Effector CD4-positive, alpha-beta T cell (primary cell): ENCODE measurements around the gene DCTD.
"Not testable (repeated sequence)": the region's sequence is repeated elsewhere in the genome, so short reads cannot be mapped to it uniquely, and the experiment has no call there.

Source experiments
- DNase-seq: peaks from one replicate; pipeline ENCODE4 v3.0.0-alpha.2; 2020

The DCTD gene

DNA sequence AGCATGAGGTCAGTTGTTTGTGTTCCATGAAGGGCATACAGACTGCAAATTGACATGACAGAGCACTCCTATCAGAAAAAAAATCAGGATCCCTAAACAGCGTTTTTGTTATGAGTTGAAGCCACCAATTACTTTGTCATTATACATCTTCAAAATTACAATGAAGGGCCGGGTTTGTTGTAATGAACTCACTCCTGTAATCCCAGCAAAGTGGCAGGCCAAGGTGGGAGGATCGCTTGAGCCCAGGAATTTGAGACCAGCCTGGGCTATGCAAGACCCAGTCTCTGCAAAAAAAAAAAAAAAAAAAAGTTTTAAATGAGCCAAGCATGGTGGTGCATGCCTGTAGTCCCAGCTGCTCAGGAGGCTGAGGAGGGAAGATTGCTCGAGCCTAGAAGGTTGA lies 3.5 kb upstream of the DCTD start:
- no peak for DNase-seq

DNA sequence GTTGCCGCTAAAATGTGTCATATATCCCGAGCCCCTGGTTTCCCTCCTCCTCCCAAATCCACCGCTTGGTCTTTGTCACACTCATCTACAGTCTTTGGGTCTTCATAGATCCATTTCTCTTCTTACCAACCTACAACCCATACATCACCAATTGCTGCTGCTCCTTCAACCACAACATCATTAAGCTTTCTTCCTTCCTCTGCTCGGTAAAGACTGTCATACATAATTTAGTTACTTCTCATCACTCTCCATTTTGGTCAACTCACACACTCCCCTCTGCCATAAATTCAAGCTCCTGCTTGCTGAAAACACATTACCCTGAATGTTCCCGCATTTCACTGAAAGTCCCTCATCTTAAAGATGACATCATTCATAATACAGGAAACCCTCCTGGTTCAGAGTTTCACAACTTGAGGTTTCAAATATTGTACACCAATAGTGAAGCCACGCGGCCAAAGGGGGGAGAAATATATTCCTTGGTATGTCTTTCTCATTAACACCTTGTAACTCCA lies 1.7 kb upstream of the DCTD start:
- DNase-seq = no peak

DNA sequence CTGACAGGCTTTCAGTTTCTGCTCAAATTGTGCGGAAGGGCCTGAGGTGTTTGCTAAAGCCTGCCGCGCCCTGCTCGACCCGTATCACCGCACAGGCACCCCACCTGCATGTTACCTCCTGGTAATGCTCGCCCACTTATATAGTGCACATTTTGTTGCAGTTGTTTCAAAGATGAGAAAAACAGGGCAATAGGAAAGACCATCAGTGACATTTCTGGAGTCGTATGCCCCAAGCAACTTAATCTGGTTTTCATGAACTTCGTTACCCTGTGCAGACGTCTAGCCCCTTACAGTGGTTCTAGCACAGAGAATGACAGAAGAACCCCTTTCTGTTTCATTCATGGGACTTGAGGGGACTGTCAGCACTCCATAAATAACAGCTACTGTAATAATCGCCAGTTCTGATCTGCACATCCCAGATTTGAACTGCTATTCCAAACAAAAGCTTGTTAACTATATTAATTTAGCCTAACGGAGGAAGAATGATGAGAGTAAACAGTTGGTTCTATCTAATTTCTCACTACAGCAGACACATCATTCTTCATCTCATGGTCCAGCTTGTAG lies 940 bp upstream of the DCTD start:
- no peak for DNase-seq

DNA sequence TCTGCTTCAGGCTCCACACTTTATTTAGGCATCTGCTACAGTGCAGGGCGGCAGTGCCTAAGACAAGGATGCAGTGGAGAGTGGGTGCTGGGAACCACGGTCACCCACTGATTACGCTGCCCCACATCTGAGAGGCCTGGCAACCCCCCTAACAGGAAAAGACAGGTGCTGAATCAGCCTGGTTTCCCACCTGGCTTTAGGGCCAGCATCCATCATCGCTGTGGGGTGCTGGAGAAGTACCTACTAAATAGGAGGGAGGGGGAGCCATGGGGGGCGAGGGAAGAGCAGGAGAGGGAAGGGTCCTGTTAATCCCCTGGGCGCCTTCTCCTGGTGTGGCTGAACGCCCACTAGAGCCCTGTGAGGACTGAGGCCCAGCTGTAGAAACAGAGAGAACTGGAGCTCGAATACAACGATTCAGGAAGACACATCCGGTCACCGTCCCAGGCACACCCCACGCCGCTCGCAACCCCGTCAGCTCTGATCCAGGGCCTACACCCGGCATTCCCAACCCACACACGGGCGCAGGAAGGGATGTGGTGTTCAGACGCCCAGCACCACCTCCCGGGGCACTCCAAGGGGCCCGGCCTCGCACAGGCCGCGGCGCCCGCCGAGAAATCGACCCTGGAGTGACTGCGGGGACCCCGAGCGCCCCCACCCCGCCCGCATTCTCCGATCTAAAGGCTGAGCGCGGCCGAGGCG lies 554 bp downstream of the DCTD start:
- DNase-seq = no peak

DNA sequence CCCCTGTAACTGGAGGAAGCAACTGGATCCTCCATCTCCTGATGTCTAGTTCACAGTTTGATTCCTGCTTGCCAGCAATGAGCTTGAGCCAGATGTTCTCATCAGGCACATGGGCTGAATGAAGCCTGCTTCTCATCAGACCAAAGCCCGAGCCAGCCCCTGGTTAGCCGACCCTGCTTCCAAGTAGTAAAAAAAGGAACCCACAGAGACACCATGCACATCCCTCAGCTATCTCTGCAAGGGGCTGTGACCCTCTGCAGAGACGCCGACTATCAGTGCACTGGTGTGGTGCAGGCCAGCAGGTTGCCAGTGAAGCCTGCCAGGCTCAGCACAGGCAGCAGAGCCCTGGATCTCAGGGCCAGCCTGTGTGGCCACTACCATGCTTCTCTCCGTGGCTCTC lies 2.8 kb downstream of the DCTD start:
- DNase-seq = no peak

DNA sequence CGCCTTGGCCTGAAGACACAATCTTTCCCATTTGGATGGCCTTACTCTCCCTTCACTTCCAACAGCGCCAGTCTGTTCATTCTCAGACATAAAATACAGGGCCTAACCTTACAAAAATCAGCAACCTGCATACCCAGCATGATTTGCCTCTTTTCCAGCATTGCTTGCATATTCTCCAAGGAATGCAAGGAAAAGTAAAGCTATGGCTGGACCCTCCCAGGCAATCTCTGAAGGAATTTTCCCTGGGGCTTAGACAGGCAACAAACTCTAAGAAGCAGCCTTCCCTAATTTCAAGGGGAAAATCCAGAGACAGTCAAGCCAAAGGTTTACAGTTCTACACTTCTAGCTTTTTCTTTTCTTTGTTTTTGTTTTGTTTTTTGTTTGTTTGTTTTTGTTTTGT lies 3.6 kb downstream of the DCTD start:
- DNase-seq = no peak

DNA sequence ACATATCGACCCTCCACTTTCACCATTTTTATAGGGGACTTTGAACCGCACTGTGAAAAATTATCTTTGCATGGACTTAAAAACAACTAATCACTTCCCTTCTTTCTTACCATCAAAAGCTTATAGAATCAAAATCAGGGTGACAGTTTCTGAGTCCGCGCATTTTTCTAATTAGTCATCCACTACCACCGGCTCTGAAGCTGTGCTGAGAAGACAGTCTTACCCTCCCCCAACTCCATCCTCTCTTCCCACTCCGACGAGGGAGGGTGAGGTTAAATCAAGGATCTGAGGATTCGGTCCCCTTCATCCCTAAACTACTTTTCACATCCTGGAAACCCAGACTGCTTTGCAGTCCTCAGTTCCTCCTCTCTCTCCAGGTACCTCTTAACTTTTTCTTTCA lies 4.2 kb downstream of the DCTD start:
- DNase-seq = no peak

DNA sequence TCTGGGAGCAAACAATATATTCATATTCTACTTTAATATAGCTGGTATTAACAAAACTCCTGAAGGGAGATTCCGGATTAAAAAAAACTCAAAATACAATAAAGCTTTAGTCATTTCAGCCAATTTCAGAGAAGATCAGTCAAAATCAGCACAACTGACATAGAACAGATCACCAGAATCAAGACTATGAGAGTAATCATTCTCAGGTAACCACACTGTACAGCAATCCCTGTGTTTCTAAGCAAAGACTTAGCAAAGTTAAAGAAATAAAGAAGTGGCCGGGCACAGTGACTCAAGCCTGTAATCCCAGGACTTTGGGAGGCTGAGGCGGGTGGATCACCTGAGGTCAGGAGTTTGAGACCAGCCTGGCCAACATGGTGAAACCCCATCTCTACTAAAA lies 9.1 kb downstream of the DCTD start:
- no peak for DNase-seq

DNA sequence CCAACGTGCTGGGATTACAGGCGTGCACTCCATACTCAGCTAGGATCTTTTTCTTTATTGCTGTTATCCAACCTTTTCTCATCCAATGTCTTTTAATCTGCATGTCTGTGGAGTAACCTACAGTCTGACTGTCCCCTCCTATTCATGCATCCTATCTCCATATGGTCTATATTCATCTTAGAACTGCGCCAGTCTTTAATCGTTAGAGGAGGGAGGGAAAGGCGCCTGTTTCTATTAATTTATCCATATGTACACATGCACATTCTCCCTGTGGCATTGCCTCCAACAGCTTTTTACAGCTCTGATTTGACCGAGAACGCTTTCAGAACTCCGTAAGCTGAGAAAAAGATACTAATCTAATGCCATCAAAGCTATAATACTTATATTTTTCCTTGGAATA lies 9.8 kb downstream of the DCTD start:
- DNase-seq = no peak

DNA sequence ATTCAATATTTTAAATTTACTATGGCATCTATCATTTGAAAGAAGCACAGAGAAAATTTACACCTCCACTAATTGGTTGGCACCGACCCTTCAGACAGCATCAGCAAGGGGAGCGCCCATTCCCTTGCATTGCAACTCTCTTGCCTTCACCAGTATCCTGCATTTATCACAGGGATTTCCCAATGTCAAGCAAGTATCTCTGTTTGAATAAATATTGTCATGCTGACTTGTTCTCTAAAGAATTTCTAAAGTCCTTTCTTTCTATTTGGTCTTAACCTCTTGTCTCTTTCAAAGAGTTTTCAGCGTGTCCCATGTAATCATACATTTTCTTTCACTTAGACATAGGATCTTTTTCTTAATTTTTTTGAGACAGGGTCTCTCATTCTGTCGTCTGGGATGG lies 10.4 kb downstream of the DCTD start:
- DNase-seq = no peak

DNA sequence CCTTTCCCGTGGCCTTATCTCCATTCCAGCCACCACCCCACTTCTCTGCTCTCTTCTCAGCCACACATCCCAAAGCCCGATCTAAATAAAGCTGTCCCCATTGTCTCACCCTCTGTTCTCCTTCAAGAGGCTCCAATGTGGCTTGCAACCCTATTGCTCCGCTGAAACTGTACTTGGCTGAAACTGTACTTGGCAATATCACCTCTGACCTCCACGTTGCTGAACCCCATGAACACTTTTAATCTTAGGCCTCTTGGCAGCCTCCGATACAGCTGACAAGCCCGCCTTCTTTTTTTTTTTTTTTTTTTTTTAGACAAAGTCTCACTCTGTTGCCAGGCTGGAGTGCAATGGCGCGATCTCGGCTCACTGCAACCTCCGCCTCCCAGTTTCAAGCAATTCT lies 12.1 kb downstream of the DCTD start:
- no peak for DNase-seq

DNA sequence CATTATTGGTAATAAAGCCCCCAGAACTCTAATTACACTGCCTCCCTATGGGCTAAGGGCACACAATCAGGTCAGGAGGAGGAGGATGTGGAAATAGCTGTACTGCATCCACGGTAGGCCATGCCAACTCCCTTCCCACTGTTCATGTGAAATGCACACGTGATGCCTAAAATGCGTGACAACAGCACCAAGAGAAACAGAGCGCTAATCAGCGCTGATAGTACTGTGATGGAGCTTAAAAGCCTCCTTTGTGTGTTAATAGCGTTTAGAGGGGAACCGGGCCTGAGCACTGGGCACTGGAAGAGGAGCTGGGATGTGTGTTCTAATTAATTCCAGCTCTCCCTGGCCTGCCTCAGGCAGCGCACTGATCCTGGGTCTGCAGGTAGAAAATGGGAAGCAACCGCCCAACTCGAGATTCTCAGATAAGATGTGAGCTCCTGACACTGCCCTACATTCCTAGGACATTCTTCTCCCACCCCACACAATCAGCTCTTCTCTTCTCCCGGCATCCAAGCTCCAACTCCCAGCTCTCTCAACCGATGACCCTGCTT lies 12.9 kb downstream of the DCTD start:
- DNase-seq = no peak

DNA sequence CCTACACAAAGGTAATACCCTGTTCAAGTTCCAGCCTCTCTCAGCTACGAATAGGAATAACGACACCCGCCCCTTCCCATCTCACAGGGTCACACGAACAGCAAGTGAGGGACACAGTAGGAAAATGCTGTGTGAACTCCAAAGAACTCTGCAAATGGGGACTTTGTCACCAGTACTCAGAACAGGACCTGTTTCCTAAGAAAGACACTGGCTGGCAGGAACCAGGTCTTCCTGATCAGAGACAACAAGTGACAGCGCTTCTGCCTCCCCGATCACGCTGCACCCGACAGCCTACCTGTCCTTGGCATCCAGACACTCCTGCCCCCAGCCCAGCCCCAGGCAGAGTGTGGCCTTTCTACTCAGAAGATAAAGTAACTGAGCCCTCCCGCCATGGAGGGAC lies 14.2 kb downstream of the DCTD start:
- DNase-seq = no peak

DNA sequence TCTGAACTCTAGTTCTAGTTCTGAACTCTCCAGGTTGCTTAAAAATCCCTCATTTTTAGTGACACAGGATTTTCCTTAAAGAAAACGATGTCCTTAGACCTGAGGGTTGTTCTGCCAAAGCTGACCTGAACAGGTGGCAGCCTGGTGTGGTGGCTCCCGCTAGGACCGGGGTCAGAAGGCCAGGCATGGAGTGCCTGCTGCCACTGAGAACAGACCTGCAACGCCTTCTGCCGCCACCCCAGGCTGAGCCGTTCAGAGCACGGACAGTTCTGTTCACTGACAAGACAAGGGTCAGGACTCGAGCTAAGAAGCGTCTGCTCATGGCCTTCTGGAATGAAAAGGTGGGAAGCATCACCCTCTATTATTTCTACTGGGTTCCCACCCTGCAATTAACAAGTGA lies 15.8 kb downstream of the DCTD start:
- no peak for DNase-seq

DNA sequence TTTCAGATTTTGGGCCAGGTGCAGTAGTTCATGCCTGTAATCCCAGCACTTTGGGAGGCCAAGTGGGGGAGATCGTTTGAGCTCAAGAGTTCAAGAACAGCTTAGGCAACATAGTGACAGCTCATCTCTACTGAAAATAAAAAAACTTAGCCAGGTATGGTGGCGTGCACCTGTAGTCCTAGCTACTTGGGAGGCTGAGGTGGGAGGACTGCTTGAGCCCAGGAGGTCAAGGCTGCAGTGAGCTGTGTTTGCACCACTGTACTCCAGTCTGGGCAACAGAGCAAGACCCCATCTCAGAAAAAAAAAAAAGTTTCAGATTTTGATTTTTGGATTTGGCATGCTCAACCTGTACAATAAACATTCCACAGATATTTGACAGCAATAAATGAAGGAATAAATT lies 17.2 kb downstream of the DCTD start:
- not testable (repeated sequence) for DNase-seq

DNA sequence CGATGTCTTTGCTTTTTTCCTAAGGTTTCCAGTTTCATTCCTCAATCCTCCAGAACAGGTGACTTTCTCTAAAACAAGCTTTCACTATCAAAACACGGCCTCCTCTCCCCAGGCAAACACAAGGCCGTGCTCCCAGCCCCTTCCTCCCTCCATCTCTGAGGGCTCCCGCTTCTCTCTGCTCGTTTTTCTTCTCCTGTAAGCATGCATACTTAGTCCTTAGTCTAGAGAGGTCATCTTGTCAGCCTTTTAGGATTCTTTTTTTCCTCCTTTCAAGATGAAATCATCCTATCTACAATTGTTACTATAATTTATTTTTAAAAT lies 18.7 kb downstream of the DCTD start:
- no peak for DNase-seq

DNA sequence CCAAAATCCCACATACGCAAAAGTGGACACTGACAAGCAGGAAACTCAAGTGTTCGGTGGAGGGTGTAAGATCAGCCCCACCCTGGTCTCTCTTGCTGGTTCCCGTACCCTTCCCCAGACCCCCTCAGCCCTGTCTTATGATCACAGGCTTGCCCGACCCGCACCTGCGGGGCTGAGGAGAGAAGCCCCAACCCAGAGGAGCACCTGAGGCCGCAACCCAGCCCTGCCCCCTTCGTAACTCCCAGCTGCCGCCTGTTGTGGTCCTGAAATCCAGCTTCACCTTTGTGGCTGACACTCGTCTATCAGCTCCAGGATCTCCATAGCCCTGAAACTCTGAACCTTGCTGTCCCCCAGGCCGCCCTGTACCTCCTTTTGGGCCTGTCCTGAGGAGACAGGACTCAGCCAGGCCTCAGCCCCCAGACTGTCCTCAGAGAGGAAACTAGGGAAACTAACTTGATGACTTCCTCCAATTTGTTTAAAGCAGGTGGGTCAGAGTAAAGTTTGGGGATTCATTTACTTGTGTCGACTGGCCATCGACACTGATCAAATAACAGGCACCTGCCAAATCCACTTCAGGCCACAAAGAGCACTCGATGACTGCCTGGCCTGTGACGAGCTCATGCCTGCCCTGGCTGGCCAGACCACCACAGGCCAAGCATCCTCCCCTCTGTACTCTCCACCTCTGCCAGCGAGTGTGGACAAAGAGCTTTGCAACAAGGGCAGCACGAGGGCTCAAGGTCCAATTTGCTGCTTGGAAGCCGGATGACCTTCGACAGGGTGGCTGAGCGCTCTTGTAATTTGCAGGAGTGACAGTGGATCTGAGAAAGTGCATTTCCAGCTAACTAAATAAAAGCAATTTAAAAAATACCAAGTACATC lies 19.3 kb downstream of the DCTD start:
- no peak for DNase-seq

DNA sequence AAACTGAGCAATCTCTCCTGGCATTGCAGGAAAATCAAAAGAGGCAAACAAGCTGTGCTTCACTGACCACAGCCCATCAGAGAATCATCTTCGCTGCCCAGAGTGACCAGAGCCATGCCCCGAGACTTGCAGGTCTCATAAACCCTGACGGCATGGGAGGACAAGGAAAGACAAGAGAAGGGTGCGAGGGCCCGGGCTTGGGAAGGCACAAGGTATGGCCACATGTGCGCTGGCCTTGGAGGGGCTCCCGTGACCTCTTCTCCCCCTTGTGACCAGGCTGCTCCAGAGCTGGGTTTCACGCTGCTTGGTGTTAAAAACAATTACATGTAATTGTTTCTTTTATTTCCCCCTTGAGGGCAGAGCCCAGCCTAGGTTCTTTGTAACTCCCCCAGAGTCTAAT lies 20.8 kb downstream of the DCTD start:
- no peak for DNase-seq

DNA sequence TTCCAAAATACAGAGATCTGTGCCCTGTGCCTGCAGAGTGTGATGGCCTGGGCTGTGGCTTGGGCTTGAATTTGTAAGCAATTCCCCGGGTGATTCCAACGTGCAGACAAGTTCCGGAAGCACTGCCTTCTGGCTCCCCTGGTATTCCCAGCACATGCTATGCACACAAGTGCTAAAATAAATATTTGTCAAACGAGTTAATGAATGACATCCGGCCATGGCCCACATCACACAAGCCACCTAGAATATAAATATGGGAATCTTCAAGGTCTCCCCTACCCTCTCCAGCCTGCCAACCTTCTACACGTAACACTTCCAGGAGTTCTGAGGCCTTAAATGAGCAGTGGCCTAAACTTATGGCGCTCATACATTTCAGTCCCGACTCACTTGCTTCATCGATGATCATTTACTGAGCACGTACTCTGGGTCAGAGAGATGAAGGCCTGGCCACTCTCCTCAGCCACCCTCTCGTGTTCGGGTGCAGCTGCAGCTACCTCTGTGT lies 21.3 kb downstream of the DCTD start:
- no peak for DNase-seq

DNA sequence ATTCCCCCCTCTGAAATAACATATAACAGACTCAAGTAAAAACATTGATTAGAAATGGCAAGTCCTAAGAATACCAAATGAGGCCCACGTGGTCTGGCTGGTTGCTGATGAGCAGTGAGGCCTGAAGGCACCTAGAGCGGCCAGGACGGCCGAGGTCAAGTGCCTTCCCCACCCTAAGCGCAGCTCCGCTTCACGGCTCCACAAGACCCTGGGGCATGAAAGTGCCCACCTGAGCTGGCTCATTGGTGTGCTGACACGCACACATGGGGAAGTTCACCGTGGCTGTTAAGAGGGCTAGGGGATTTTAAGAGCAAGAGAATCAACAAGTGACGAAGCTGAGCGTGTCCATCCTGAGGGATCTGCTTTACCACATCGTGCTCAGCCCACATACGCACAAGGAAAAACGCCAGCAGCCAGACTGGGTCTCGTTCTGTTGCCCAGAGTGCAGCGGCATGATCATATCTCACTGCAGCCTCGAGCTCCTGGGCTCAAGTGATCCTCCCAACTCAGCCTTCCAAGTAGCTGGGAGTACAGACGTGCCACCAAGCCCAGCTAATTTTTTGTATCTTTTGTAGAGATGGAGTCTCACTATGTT lies 22.4 kb downstream of the DCTD start:
- DNase-seq = no peak

DNA sequence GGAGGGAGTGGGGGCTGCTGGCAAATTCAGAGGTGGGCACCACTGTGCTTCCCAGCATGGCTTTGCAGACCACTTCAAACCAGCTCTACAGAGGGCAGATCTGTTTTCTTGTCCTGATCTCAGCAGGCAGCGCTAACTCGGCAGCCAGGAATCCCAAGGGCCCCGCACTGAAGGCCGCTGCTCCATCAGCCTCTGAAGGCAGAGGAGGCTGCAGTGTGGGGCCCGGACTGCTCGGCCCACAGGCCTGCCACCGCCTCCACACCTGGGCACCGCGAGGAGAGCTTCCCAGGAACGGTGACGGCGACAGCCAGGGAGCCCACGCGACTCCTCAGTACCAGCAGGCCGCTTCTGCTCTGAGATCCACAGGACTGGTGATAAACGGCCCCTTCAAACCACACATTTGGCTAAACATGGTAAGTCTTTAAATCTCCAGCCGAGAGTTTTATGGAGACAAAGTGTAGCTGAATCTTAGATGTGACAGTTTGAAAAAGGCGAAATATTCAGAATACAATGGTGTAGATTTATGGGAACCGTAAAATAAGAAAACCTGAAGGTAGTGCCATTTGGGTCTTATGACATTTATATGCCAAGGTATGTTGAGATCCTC lies 23.6 kb downstream of the DCTD start:
- no peak for DNase-seq

DNA sequence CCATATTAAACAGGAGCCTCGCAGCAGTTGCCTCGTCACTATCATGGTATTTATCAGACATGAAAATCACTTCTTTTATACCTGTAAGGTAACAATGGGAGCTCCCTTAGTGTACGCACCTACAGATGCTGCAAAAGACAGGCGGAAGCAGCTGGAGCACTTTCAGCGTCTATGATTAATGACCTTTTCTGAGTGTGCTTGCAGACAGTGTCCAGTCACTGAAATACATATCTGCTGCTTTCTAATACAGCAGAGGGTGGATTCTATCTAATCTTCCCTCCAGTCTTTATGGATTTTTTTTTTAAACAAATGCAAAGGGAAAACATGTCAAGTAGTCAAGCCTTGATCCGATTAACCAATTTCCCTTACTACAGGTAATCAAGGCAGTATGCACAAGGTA lies 24.1 kb downstream of the DCTD start:
- DNase-seq = no peak

DNA sequence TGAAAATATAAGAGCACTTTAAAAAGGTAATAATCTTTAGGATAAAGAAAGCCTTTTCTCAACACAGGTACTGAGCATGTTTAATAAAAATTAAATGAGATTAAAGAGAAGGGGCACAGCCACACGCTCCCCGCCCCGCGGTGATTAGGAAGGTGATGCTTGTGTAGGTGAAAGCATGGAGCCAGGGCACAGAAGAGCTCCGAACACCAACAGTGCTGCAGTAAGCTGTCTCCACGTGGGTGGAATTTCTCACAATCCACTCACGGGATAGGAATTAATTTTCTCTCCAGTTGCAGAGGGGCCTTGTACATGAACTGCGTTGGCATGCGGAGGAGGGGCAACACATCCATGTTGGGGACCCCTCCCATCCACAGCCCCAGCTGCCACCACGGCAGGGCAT lies 27.0 kb downstream of the DCTD start:
- no peak for DNase-seq
